HepG2 (cell line): Measurements from ENCODE around the gene PARD3. TPM values are rescaled to one million over a fixed set of nuclear protein-coding genes. Genes with fewer than 3 reads are reported as not detected.

ENCODE experiments used
- ATAC-seq: fragments of 200-7000 bp; cut with Tn5 transposase; 3 replicates; pipeline ENCODE4 v1.9.1; 2020; ENCODE audit warnings: mild to moderate bottlenecking, moderate library complexity
- BruUV-seq: library from RNA; stranded (reverse); fragments of 400-500 nt; replicated peaks from 2 replicates; lab custom pipeline; 2021; lab: Mats Ljungman, UMichigan
- CTCF ChIA-PET: fragments of 300-600 bp; formaldehyde crosslinking; extraction: SDS; loops from one replicate; lab custom pipeline; 2021; ENCODE audit warnings: low total read pairs, inconsistent platforms, low intra/inter-chr PET ratio; lab: Yijun Ruan, JAX
- POLR2A ChIA-PET: fragments of 350-600 bp; sonication (Branson Sonifier 250); formaldehyde crosslinking; loops from one replicate; lab custom pipeline; 2020; ENCODE audit warnings: antibody characterized with exemption, inconsistent platforms; lab: Yijun Ruan, JAX
- DNase-seq: peaks from one replicate; pipeline ENCODE4 v3.0.0-alpha.2; 2015; ENCODE audit warnings: low spot score
- FAIRE-seq: peaks from 3 replicates; lab custom pipeline; 2011; peaks lifted over from hg19 to GRCh38; lab: Jason Lieb, UNC
- H2AFZ ChIP-seq: one replicate; pipeline ENCODE4 v1.6.1; 2011; ENCODE audit warnings: low read length, inconsistent platforms
- H3K27ac ChIP-seq: fragments of 300-600 bp; 3 replicates; pipeline ENCODE4 v1.8.0; 2011; ENCODE audit warnings: mixed run types, mild to moderate bottlenecking, mixed read lengths, low read length, inconsistent platforms; ENCODE audit not compliant: insufficient read depth; ENCODE audit errors: extremely low read length
- H3K27me3 ChIP-seq, 2 experiments: fragments of 200-600 bp in 1 of 2; 2 replicates in 1 of 2; 3 replicates in 1 of 2; pipeline versions ENCODE4 v1.6.0 to v1.8.0; 2011; ENCODE audit warnings: low read length in 2 of 2, mild to moderate bottlenecking in 2 of 2, moderate library complexity in 2 of 2, inconsistent platforms in 1 of 2; ENCODE audit not compliant: insufficient read depth in 2 of 2, control insufficient read depth in 1 of 2
- H3K36me3 ChIP-seq, 2 experiments: fragments of 200-600 bp in 1 of 2; replicated peaks in 1 of 2; 2 replicates in 1 of 2; 3 replicates in 1 of 2; pipeline versions ENCODE4 v1.5.1 to v1.8.0; 2011; ENCODE audit warnings: low read length in 2 of 2, inconsistent platforms in 1 of 2; ENCODE audit not compliant: insufficient read depth in 2 of 2, control insufficient read depth in 1 of 2
- H3K4me1 ChIP-seq: 2 replicates; pipeline ENCODE4 v1.5.1; 2012; ENCODE audit warnings: low read length, inconsistent platforms; ENCODE audit not compliant: insufficient read depth
- H3K4me2 ChIP-seq: 2 replicates; pipeline ENCODE4 v1.6.0; 2011; ENCODE audit warnings: low read depth, low read length, inconsistent platforms
- H3K4me3 ChIP-seq, 3 experiments: fragments of 200-600 bp in 1 of 3; sonication (generic), shearing (Covaris generic) in 1 of 3; replicated peaks in 1 of 3; 2 replicates each; pipeline ENCODE4 v1.5.1; 2011 to 2016; ENCODE audit warnings: low read length in 3 of 3, inconsistent platforms in 2 of 3, low read depth in 2 of 3, mild to moderate bottlenecking in 2 of 3, control low read depth in 1 of 3, mixed read lengths in 1 of 3; ENCODE audit not compliant: insufficient read depth in 1 of 3
- H3K79me2 ChIP-seq: one replicate; pipeline ENCODE4 v1.6.1; 2011; ENCODE audit warnings: low read length, inconsistent platforms; ENCODE audit not compliant: insufficient read depth
- H3K9ac ChIP-seq: 2 replicates; pipeline ENCODE4 v1.6.0; 2011; ENCODE audit warnings: mild to moderate bottlenecking, low read depth, low read length, inconsistent platforms; ENCODE audit not compliant: insufficient read depth
- H3K9me3 ChIP-seq: 2 replicates; pipeline ENCODE4 v1.5.1; 2012; ENCODE audit warnings: mild to moderate bottlenecking, low read length
- H4K20me1 ChIP-seq: 2 replicates; pipeline ENCODE4 v1.6.0; 2011; ENCODE audit warnings: inconsistent platforms, mild to moderate bottlenecking, low read length, moderate library complexity; ENCODE audit not compliant: insufficient read depth
- BATF2 ChIP-seq: sonication (generic); formaldehyde crosslinking; IDR thresholded peaks from 2 replicates; pipeline ENCODE4 v1.8.0; 2022; ENCODE audit warnings: mild to moderate bottlenecking, missing genetic modification reagents, moderate library complexity
- FOXA3 ChIP-seq: IDR thresholded peaks from 2 replicates; pipeline ENCODE4 v1.6.1; 2016; ENCODE audit warnings: missing genetic modification reagents, missing compliant biosample characterization
- FOXM1 ChIP-seq: sonication (generic); formaldehyde crosslinking; IDR thresholded peaks from 2 replicates; pipeline ENCODE4 v1.5.0; 2020; ENCODE audit warnings: missing genetic modification reagents
- KIAA2018 ChIP-seq: sonication (generic); formaldehyde crosslinking; IDR thresholded peaks from 2 replicates; pipeline ENCODE4 v1.5.0; 2020; ENCODE audit warnings: mild to moderate bottlenecking, missing genetic modification reagents, borderline replicate concordance
- NCOA2 ChIP-seq: sonication (generic); formaldehyde crosslinking; IDR thresholded peaks from 2 replicates; pipeline ENCODE4 v1.8.0; 2022; ENCODE audit warnings: inconsistent platforms
- POGK ChIP-seq: sonication (generic); formaldehyde crosslinking; conservative IDR thresholded peaks from 2 replicates; pipeline ENCODE4 v1.8.0; 2022; ENCODE audit warnings: mild to moderate bottlenecking, moderate library complexity, missing genetic modification reagents
- POGZ ChIP-seq: sonication (generic); formaldehyde crosslinking; IDR thresholded peaks from 2 replicates; pipeline ENCODE4 v1.4.0; 2020; ENCODE audit warnings: mild to moderate bottlenecking, missing genetic modification reagents
- RNF2 ChIP-seq: fragments of 450-650 bp; conservative IDR thresholded peaks from 2 replicates; pipeline ENCODE4 v1.6.1; 2016; ENCODE audit warnings: low read depth
- TRAFD1 ChIP-seq: sonication (generic); formaldehyde crosslinking; IDR thresholded peaks from 2 replicates; pipeline ENCODE4 v1.5.1; 2020; ENCODE audit warnings: missing genetic modification reagents, mild to moderate bottlenecking, borderline replicate concordance
- ZNF329 ChIP-seq: sonication (generic); formaldehyde crosslinking; IDR thresholded peaks from 2 replicates; pipeline ENCODE4 v1.9.0; 2021; ENCODE audit warnings: low read depth, mild to moderate bottlenecking, missing genetic modification reagents
- ZNF350 ChIP-seq: sonication (generic); formaldehyde crosslinking; IDR thresholded peaks from 2 replicates; pipeline ENCODE4 v1.4.0; 2020; ENCODE audit warnings: mild to moderate bottlenecking, low read depth, missing genetic modification reagents, borderline replicate concordance
- WGBS: methylation state at CpG from one replicate; pipeline ENCODE4 v1.1.6; 2017; ENCODE audit warnings: low lambda C conversion rate; 5-methylcytosine and 5-hydroxymethylcytosine counted together
- in situ Hi-C: cut with HindIII; loops from 2 replicates; pipeline ENCODE4 v1.10.0; 2017; ENCODE audit warnings: low pct_unique_long_range_greater_than_20kb; ENCODE audit not compliant: extremely low pct_ligation_motif_present
- intact Hi-C: fragments of 100-400 bp; cut with micrococcal nuclease; formaldehyde crosslinking; loops from one replicate; pipeline ENCODE4 v1.10.0; 2022; ENCODE audit not compliant: unreplicated experiment
- polyA plus RNA-seq, 8 experiments: library from polyadenylated mRNA; depleted of rRNA in 3 of 8; stranded (reverse) in 7 of 8; unstranded in 1 of 8; fragments of >200 nt; fragmentation: Illumina TruSeq in 4 of 8; extraction: Trizol in 4 of 8; gene quantifications; 2 replicates each; pipeline versions ENCODE4 v1.2.1 to v1.2.3, GENCODE V29; 2011 to 2016; ENCODE audit warnings: low read depth in 4 of 8, missing spikeins in 1 of 8, mixed read lengths in 1 of 8; ENCODE audit not compliant: insufficient read depth in 1 of 8
- total RNA-seq, 5 experiments: library from RNA; depleted of rRNA; stranded (reverse); fragments of >200 nt; fragmentation: Illumina TruSeq; extraction: Trizol; gene quantifications; 2 replicates each; pipeline ENCODE4 v1.2.3, GENCODE V29; 2016; ENCODE audit warnings: low read depth in 1 of 5

Gene PARD3
- total and polyA plus RNA-seq, 2 of the 13 experiments (the other 11 are each of a cell fraction or from before 2014, with no cell fraction given): 40.9 to 60.0 TPM

- no peak overlapping the region for H3K4me3 ChIP-seq
- intact Hi-C loops (no loop called here), in situ Hi-C loops (no loop called here)
- no peak overlapping the region for H3K4me2 ChIP-seq
- no peaks in the 10 kb centered on the region for H4K20me1 ChIP-seq
- no TSS peak for BruUV-seq
- H3K27me3 ChIP-seq: no peaks in the 10 kb centered on the region
- no peaks in the 10 kb centered on the region for H3K9me3 ChIP-seq
- H3K79me2 ChIP-seq: no peaks in the 10 kb centered on the region
- DNase-seq (no peak), FAIRE-seq (no peak), ATAC-seq (no peak)
- no peak overlapping the region for H3K27ac ChIP-seq
- H3K36me3 ChIP-seq: no peaks in the 10 kb centered on the region
- peaks cover 17% of the 10 kb centered on the region for H3K4me1 ChIP-seq
- ChIA-PET POLR2A (no interaction called here), CTCF (no interaction called here)
- no peak overlapping the region for H3K9ac ChIP-seq
- whole genome bisulfite sequencing: 89% methylated on average over 3 of the region's 3 CpGs
- H2AFZ ChIP-seq: no peak overlapping the region
- TF ChIP-seq POGK (CRISPR knock-in tag): no peak
- TF ChIP-seq TRAFD1: no peak
- TF ChIP-seq FOXM1 (CRISPR knock-in tag): no peak
- no peak for TF ChIP-seq RNF2
- no peak for TF ChIP-seq POGZ (CRISPR knock-in tag)
- TF ChIP-seq KIAA2018: no peak
- no peak for TF ChIP-seq NCOA2 (CRISPR knock-in tag)
- no peak for TF ChIP-seq ZNF329 (CRISPR knock-in tag)
- TF ChIP-seq ZNF350 (CRISPR knock-in tag): no peak
- no peak for TF ChIP-seq BATF2 (CRISPR knock-in tag)
- no peak for TF ChIP-seq FOXA3 (CRISPR knock-in tag)
Observed at GRCh38 chr10:34250722-34251121, 564.4 kb downstream of the PARD3 start.
